Testis (tissue), 3 donors: Measurements from ENCODE around the gene SFMBT2. TPM values are rescaled to one million over a fixed set of nuclear protein-coding genes. Genes with fewer than 3 reads are reported as not detected.

ENCODE experiments used
- DNase-seq: peaks from one replicate; pipeline ENCODE4 v3.0.0-alpha.2; 2019
- H3K27ac ChIP-seq, 2 donors: fragments of 200-600 bp; sonication (generic); one replicate each; pipeline ENCODE4 v1.5.1; 2019
- H3K27me3 ChIP-seq: fragments of 200-600 bp; sonication (generic); one replicate; pipeline ENCODE4 v1.5.1; 2019
- H3K36me3 ChIP-seq: fragments of 200-600 bp; sonication (generic); one replicate; pipeline ENCODE4 v1.5.1; 2017; ENCODE audit warnings: low read depth; ENCODE audit errors: missing control alignments
- H3K4me1 ChIP-seq: fragments of 200-600 bp; sonication (generic); one replicate; pipeline ENCODE4 v1.5.1; 2019
- H3K4me3 ChIP-seq, 2 donors: fragments of 200-600 bp; sonication (generic); one replicate each; pipeline ENCODE4 v1.5.1; 2017 to 2019
- H3K9me3 ChIP-seq: fragments of 200-600 bp; sonication (generic); one replicate; pipeline ENCODE4 v1.5.1; 2017
- POLR2A ChIP-seq: fragments of 450-650 bp; IDR thresholded peaks from one replicate; pipeline ENCODE4 v1.6.1; 2017; ENCODE audit warnings: antibody characterized with exemption, mild to moderate bottlenecking, moderate library complexity
- WGBS, 2 donors: methylation state at CpG; one replicate each; pipeline ENCODE4 v1.1.5; 2018; 5-methylcytosine and 5-hydroxymethylcytosine counted together
- intact Hi-C: fragments of 100-400 bp; cut with DNase I; formaldehyde crosslinking; loops from one replicate; pipeline ENCODE4 v1.15.1; 2023; ENCODE audit warnings: low total_unique reads
- polyA plus RNA-seq: library from polyadenylated mRNA; stranded (reverse); fragments of 350-450 nt; fragmentation: Illumina TruSeq; extraction: RNeasy Lipid Tissue Mini Kit (QIAGEN cat#74804); gene quantifications from one replicate; pipeline ENCODE4 v1.2.3, GENCODE V29; 2014; ENCODE audit warnings: low read depth, low replicate concordance; ENCODE audit not compliant: insufficient read depth
- total RNA-seq, 2 donors: library from RNA; depleted of rRNA; stranded (reverse); fragments of >200 nt; gene quantifications; one replicate each; pipeline ENCODE4 v1.2.3, GENCODE V29; 2016
- TF ChIP-seq, protein P1 (sequence below), 3 experiments: fragments of 450-650 bp in 2 of 3; fragments of 200-600 bp in 1 of 3; sonication (generic) in 1 of 3; IDR thresholded peaks; one replicate each; pipeline ENCODE4 v1.5.1; 2016 to 2019; ENCODE audit warnings: antibody characterized with exemption in 3 of 3, mild to moderate bottlenecking in 2 of 3, moderate library complexity in 1 of 3

SFMBT2 gene
- total and polyA plus RNA-seq, 3 donors from 2014 or later: 3.6 to 8.5 (median 7.6) TPM

DNA sequence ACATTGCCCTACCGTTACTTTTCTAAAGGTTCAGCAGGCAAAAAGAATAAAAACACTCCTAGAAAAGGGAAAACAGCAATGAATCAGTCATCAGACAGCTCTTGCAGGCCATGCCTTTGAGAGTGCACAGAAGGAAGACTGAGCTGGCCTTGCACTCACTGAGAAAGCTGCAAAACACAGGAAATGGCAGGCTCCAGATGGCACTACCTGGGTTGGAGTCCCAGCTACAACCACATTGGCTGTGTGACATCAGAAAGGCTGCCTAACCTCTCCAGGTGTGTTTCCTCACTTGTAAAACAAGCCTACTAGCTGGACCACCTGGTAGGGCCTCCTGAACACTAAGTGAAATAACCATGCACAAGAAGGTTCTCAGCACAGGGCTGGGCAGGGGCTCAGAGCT, 113.7 kb downstream of the SFMBT2 start:
- no peak for TF ChIP-seq POLR2A
- TF ChIP-seq, protein P1, sequence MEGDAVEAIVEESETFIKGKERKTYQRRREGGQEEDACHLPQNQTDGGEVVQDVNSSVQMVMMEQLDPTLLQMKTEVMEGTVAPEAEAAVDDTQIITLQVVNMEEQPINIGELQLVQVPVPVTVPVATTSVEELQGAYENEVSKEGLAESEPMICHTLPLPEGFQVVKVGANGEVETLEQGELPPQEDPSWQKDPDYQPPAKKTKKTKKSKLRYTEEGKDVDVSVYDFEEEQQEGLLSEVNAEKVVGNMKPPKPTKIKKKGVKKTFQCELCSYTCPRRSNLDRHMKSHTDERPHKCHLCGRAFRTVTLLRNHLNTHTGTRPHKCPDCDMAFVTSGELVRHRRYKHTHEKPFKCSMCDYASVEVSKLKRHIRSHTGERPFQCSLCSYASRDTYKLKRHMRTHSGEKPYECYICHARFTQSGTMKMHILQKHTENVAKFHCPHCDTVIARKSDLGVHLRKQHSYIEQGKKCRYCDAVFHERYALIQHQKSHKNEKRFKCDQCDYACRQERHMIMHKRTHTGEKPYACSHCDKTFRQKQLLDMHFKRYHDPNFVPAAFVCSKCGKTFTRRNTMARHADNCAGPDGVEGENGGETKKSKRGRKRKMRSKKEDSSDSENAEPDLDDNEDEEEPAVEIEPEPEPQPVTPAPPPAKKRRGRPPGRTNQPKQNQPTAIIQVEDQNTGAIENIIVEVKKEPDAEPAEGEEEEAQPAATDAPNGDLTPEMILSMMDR (IDR thresholded peaks at IDR 0.05): no peak
- DNase-seq: no peak
- Histone ChIP-seq H3K4me1 (peaks cover 5% of the 10 kb centered on the region), H3K27me3 (no peaks in the 10 kb centered on the region), H3K36me3 (no peaks in the 10 kb centered on the region), H3K4me3 (no peak overlapping the region), H3K27ac (no peak overlapping the region), H3K9me3 (no peaks in the 10 kb centered on the region)
- intact Hi-C loops: no loop called here
- WGBS, 2 donors: 76 to 100% methylated on average over 1 of the region's 1 CpG

DNA sequence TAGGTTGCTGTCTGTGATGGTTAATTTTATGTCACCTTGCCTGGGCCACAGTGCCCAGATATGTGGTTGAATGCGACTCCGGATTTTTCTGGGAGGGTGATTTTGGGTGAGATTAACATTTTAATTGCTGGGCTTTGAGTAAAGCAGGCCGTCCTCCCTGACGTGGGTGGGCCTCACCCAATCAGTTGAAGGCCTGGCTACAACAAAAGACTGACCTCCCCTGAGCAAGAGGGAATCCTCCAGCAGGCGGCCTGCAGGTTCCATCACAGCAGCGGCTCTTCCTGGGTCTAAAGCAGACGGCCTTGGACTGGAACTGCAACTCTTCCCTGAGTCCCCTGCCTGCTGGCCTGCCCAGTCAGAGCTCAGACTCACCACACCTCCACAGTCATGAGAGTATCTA, 114.2 kb downstream of the SFMBT2 start:
- H3K27ac ChIP-seq: no peak overlapping the region
- H3K27me3 ChIP-seq: no peaks in the 10 kb centered on the region
- H3K4me1 ChIP-seq: peaks cover 5% of the 10 kb centered on the region
- intact Hi-C loops: no loop called here
- H3K9me3 ChIP-seq: no peaks in the 10 kb centered on the region
- TF ChIP-seq, protein P1 (IDR thresholded peaks at IDR 0.05): no peak
- no peak for TF ChIP-seq POLR2A
- no peak for DNase-seq
- H3K4me3 ChIP-seq: no peak overlapping the region
- WGBS, 2 donors: 97 to 98% methylated on average over 5 to 7 of the region's 7 CpGs
- H3K36me3 ChIP-seq: no peaks in the 10 kb centered on the region

DNA sequence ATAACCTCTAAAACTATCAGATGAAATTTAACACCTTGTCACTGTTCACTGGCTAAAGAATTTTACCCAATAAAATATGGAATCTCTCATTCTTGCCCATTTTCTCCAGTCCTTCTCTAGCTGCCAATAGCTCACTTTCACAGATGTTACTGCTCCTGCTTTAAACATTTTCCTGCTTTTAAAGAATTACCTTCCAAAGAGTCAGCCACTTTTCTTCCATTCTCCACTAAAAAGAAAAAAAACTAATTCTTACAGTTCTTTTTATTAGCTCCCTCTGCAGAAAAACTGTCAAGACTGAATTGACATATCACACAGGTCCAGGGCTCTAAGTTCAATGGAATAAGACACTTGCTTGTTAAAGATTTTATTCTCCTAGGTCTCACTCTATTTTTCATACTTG, 114.8 kb downstream of the SFMBT2 start:
- Histone ChIP-seq H3K4me3 (no peak overlapping the region), H3K36me3 (no peaks in the 10 kb centered on the region), H3K4me1 (peaks cover 5% of the 10 kb centered on the region), H3K27me3 (no peaks in the 10 kb centered on the region), H3K27ac (no peak overlapping the region), H3K9me3 (no peaks in the 10 kb centered on the region)
- TF ChIP-seq, protein P1 (IDR thresholded peaks at IDR 0.05): no peak
- no peak for TF ChIP-seq POLR2A
- no peak for DNase-seq
- intact Hi-C loops: no loop called here

DNA sequence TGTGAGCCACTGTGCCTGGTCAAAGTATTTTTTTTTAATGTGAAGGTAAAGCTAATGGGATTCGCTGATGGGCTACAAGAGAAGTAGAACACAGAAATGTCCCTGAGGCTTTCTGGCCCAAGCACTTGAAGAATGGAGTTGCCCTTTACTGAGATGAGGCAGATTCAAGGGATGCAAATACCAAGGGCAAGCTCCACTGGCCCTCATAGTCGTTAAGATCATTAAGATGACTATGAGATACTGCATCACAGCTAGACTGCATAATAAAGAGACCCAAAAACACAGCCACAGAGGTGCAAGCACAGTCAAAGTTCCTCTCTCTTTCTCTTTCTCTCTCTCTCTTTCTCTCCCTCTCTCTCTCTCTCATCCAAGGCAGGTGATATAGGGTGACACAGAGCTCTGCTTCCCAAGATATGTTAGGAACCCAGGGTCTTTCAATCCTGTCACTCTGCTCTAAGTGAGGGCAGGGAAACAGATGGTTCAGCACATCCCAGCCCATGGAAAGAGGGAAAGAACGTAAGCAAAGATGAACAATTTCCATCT, 117.4 kb downstream of the SFMBT2 start:
- Histone ChIP-seq H3K4me3 (no peak overlapping the region), H3K4me1 (no peaks in the 10 kb centered on the region), H3K27ac (no peak overlapping the region), H3K36me3 (no peaks in the 10 kb centered on the region), H3K27me3 (no peaks in the 10 kb centered on the region), H3K9me3 (no peaks in the 10 kb centered on the region)
- intact Hi-C loops: no loop called here
- no peak for TF ChIP-seq POLR2A
- TF ChIP-seq, protein P1 (IDR thresholded peaks at IDR 0.05): no peak
- DNase-seq: no peak
- 79 to 85% methylated on average over 3 of the region's 3 CpGs for WGBS, 2 donors

DNA sequence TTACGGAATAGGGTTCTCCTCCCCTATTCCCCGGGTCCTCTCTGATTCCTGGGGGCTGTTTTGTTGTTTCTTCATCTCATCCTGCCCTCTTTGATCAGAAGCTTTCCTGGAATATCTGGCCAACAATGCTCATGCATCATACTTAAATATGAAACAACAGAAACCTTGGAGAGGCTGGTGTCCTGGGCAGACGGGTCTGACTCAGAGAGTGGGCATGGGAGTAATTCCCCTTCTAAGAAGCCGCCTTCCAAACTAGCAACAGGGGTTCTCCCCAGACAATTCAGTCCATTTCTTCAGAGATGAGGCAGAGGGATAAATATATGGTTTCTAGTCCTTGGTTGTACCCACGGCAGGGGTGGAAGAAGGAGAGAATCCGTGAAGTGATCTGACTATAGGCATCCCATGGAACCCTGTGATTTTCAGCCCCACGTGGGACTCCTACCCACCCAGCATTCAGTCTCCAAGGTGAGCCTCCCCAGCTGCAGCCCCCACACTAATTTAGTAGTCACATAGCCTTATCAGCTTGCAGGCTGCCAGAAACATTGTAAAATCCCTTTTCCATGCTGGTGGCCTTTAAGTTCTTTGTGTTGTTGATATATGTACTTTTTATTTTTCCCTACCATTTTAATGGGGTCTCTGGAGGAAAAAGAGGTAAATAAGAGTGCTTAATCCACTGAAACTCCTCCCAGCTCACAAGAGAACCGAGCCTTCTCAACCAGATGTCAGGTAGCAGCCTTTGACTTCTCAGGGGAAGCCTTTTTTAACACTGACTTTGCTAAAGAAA, 119.2 kb downstream of the SFMBT2 start:
- WGBS, 2 donors: 74 to 81% methylated on average over 8 of the region's 8 CpGs
- TF ChIP-seq, protein P1 (IDR thresholded peaks at IDR 0.05): no peak
- no peak for TF ChIP-seq POLR2A
- H3K9me3 ChIP-seq: no peaks in the 10 kb centered on the region
- intact Hi-C loops: no loop called here
- no peak overlapping the region for H3K27ac ChIP-seq
- no peaks in the 10 kb centered on the region for H3K27me3 ChIP-seq
- H3K36me3 ChIP-seq: no peaks in the 10 kb centered on the region
- H3K4me3 ChIP-seq: no peak overlapping the region
- DNase-seq: no peak
- H3K4me1 ChIP-seq: no peaks in the 10 kb centered on the region
